ENCODE data around the gene PTPN5.

Gene PTPN5

GRCh38 chr11:18733202-18733601, 58.4 kb downstream of the PTPN5 start:
- TF ChIP-seq TAF1 (IDR thresholded peaks at IDR 0.05; ENCODE audit: borderline replicate concordance, low read depth, low read length) (no peak), POLR2AphosphoS5 (IDR thresholded peaks at IDR 0.05; ENCODE audit: low read depth, low read length) (no peak), POLR2A (IDR thresholded peaks at IDR 0.05; ENCODE audit: low read depth, low read length) (no peak)

GRCh38 chr11:18731949-18732821, 59.4 kb downstream of the PTPN5 start:
- FAIRE-seq = peak; percentile 96
- DNase-seq (ENCODE audit: insufficient read length) = peak; percentile 56

More at GRCh38 chr11:18733202-18733601, 58.4 kb downstream of the PTPN5 start:
- no peak for DNase-seq (ENCODE audit: insufficient read length)
- peak; percentile 85 for FAIRE-seq

GRCh38 chr11:18731441-18731840, 60.2 kb downstream of the PTPN5 start:
- FAIRE-seq (no peak), DNase-seq (ENCODE audit: insufficient read length) (no peak)
- TF ChIP-seq POLR2A (IDR thresholded peaks at IDR 0.05; ENCODE audit: low read depth, low read length) = no peak
- TF ChIP-seq POLR2AphosphoS5 (IDR thresholded peaks at IDR 0.05; ENCODE audit: low read depth, low read length) = no peak
- no peak for TF ChIP-seq TAF1 (IDR thresholded peaks at IDR 0.05; ENCODE audit: borderline replicate concordance, low read depth, low read length)

More at GRCh38 chr11:18731949-18732821, 59.4 kb downstream of the PTPN5 start:
- no peak for TF ChIP-seq POLR2AphosphoS5 (IDR thresholded peaks at IDR 0.05; ENCODE audit: low read depth, low read length)
- TF ChIP-seq POLR2A (IDR thresholded peaks at IDR 0.05; ENCODE audit: low read depth, low read length) = no peak
- TF ChIP-seq TAF1 (IDR thresholded peaks at IDR 0.05; ENCODE audit: borderline replicate concordance, low read depth, low read length) = no peak

GRCh38 chr11:18730020-18730419, 61.6 kb downstream of the PTPN5 start:
- FAIRE-seq (no peak), DNase-seq (ENCODE audit: insufficient read length) (no peak)
- TF ChIP-seq POLR2AphosphoS5 (IDR thresholded peaks at IDR 0.05; ENCODE audit: low read depth, low read length) (no peak), TAF1 (IDR thresholded peaks at IDR 0.05; ENCODE audit: borderline replicate concordance, low read depth, low read length) (no peak), POLR2A (IDR thresholded peaks at IDR 0.05; ENCODE audit: low read depth, low read length) (no peak)

- FAIRE-seq (no peak), DNase-seq (ENCODE audit: insufficient read length) (no peak)
- TF ChIP-seq TAF1 (IDR thresholded peaks at IDR 0.05; ENCODE audit: borderline replicate concordance, low read depth, low read length) = no peak
- TF ChIP-seq POLR2A (IDR thresholded peaks at IDR 0.05; ENCODE audit: low read depth, low read length) = no peak
- TF ChIP-seq POLR2AphosphoS5 (IDR thresholded peaks at IDR 0.05; ENCODE audit: low read depth, low read length) = no peak
These were observed 62.2 kb downstream of the PTPN5 start for GRCh38 chr11:18729426-18729825.

GRCh38 chr11:18728658-18729057, 62.9 kb downstream of the PTPN5 start:
- TF ChIP-seq POLR2A (IDR thresholded peaks at IDR 0.05; ENCODE audit: low read depth, low read length) (no peak), TAF1 (IDR thresholded peaks at IDR 0.05; ENCODE audit: borderline replicate concordance, low read depth, low read length) (no peak), POLR2AphosphoS5 (IDR thresholded peaks at IDR 0.05; ENCODE audit: low read depth, low read length) (no peak)
- DNase-seq (ENCODE audit: insufficient read length) (no peak), FAIRE-seq (no peak)

GRCh38 chr11:18727479-18728236, 63.9 kb downstream of the PTPN5 start:
- DNase-seq (ENCODE audit: insufficient read length) = peak; percentile 58
- TF ChIP-seq POLR2AphosphoS5 (IDR thresholded peaks at IDR 0.05; ENCODE audit: low read depth, low read length) (no peak), TAF1 (IDR thresholded peaks at IDR 0.05; ENCODE audit: borderline replicate concordance, low read depth, low read length) (no peak), POLR2A (IDR thresholded peaks at IDR 0.05; ENCODE audit: low read depth, low read length) (no peak)
- FAIRE-seq = peak; percentile 88

- no peak for TF ChIP-seq TAF1 (IDR thresholded peaks at IDR 0.05; ENCODE audit: borderline replicate concordance, low read depth, low read length)
- no peak for TF ChIP-seq POLR2A (IDR thresholded peaks at IDR 0.05; ENCODE audit: low read depth, low read length)
- TF ChIP-seq POLR2AphosphoS5 (IDR thresholded peaks at IDR 0.05; ENCODE audit: low read depth, low read length) = no peak
- DNase-seq (ENCODE audit: insufficient read length) = no peak
These were observed 65.6 kb downstream of the PTPN5 start, which contains the start of gene IGSF22 for GRCh38 chr11:18726040-18726439. Gene IGSF22, minus strand, starts transcription at chr11:18726188. Its CDS starts 1,952 bp downstream, at chr11:18724236.

GRCh38 chr11:18723991-18724390, 67.6 kb downstream of the PTPN5 start:
- TF ChIP-seq POLR2AphosphoS5 (IDR thresholded peaks at IDR 0.05; ENCODE audit: low read depth, low read length) = no peak
- no peak for TF ChIP-seq POLR2A (IDR thresholded peaks at IDR 0.05; ENCODE audit: low read depth, low read length)
- TF ChIP-seq TAF1 (IDR thresholded peaks at IDR 0.05; ENCODE audit: borderline replicate concordance, low read depth, low read length) = no peak
- FAIRE-seq = no peak

More at GRCh38 chr11:18726040-18726439, 65.6 kb downstream of the PTPN5 start, which contains the start of gene IGSF22:
- no peak for FAIRE-seq

GRCh38 chr11:18722293-18722637, 69.3 kb downstream of the PTPN5 start:
- no peak for FAIRE-seq
- no peak for TF ChIP-seq POLR2A (IDR thresholded peaks at IDR 0.05; ENCODE audit: low read depth, low read length)
- no peak for TF ChIP-seq TAF1 (IDR thresholded peaks at IDR 0.05; ENCODE audit: borderline replicate concordance, low read depth, low read length)
- no peak for TF ChIP-seq POLR2AphosphoS5 (IDR thresholded peaks at IDR 0.05; ENCODE audit: low read depth, low read length)
- no peak for DNase-seq (ENCODE audit: insufficient read length)

More at GRCh38 chr11:18723991-18724390, 67.6 kb downstream of the PTPN5 start:
- no peak for DNase-seq (ENCODE audit: insufficient read length)

- FAIRE-seq (peak; percentile 93), DNase-seq (ENCODE audit: insufficient read length) (peak; percentile 53)
- TF ChIP-seq POLR2A (IDR thresholded peaks at IDR 0.05; ENCODE audit: low read depth, low read length) (no peak), TAF1 (IDR thresholded peaks at IDR 0.05; ENCODE audit: borderline replicate concordance, low read depth, low read length) (no peak), POLR2AphosphoS5 (IDR thresholded peaks at IDR 0.05; ENCODE audit: low read depth, low read length) (no peak)
These were observed 69.9 kb downstream of the PTPN5 start for GRCh38 chr11:18721561-18722292.

All from GM12892 (cell line).